Right atrium auricular region (tissue), 2 donors: ENCODE measurements around the gene CPPED1. TPM values are rescaled to one million over a fixed set of nuclear protein-coding genes. Genes with fewer than 3 reads are reported as not detected.

Experiments used
- DNase-seq: peaks from one replicate; pipeline ENCODE4 v3.0.0-alpha.2; 2019; ENCODE audit warnings: low spot score
- H3K27ac ChIP-seq, 2 donors: fragments of 200-600 bp; sonication (generic); 1 replicate in 1 of 2; 2 replicates in 1 of 2; pipeline ENCODE4 v1.5.1; 2016 to 2019
- H3K27me3 ChIP-seq, 2 donors: fragments of 200-600 bp; sonication (generic); one replicate each; pipeline versions ENCODE4 v1.5.1 to v1.6.0; 2017 to 2019
- H3K36me3 ChIP-seq: fragments of 200-600 bp; sonication (generic); one replicate; pipeline ENCODE4 v1.5.1; 2016
- H3K4me1 ChIP-seq, 2 donors: fragments of 200-600 bp; sonication (generic); one replicate each; pipeline versions ENCODE4 v1.5.1 to v1.6.0; 2017 to 2019
- H3K4me3 ChIP-seq, 2 donors: fragments of 200-600 bp; sonication (generic); 1 replicate in 1 of 2; 2 replicates in 1 of 2; pipeline ENCODE4 v1.5.1; 2017 to 2019; ENCODE audit warnings: mild to moderate bottlenecking in 1 of 2, moderate library complexity in 1 of 2
- H3K9me3 ChIP-seq, 2 donors: fragments of 200-600 bp; sonication (generic); one replicate each; pipeline ENCODE4 v1.5.1; 2019
- CTCF ChIP-seq, 2 donors: fragments of 200-600 bp; sonication (generic); IDR thresholded peaks; one replicate each; pipeline ENCODE4 v1.5.1; 2019; ENCODE audit warnings: antibody characterized with exemption in 2 of 2
- total RNA-seq, 2 donors: library from RNA; depleted of rRNA; stranded (reverse); fragments of >200 nt; gene quantifications; one replicate each; pipeline ENCODE4 v1.1.0, GENCODE V29; 2016

CPPED1 gene
- total RNA-seq, 2 donors from 2014 or later = 5.9 to 6.4 TPM

- Histone ChIP-seq H3K36me3 (no peaks in the 10 kb centered on the region), H3K4me3 (no peak overlapping the region), H3K9me3 (no peaks in the 10 kb centered on the region), H3K4me1 (peaks cover 0 to 17% of the 10 kb centered on the region in 2 donors), H3K27ac (no peak overlapping the region), H3K27me3 (no peaks in the 10 kb centered on the region)
- TF ChIP-seq CTCF (IDR thresholded peaks at IDR 0.05) = no peak
- no peak for DNase-seq
These were observed 42.7 kb downstream of the CPPED1 start for GRCh38 chr16:12760819-12761611.

GRCh38 chr16:12758670-12759558 is 44.8 kb downstream of the CPPED1 start:
- no peaks in the 10 kb centered on the region for H3K36me3 ChIP-seq
- no peaks in the 10 kb centered on the region for H3K27me3 ChIP-seq
- H3K4me1 ChIP-seq = peaks cover 0 to 17% of the 10 kb centered on the region in 2 donors
- no peaks in the 10 kb centered on the region for H3K9me3 ChIP-seq
- no peak for DNase-seq
- no peak for TF ChIP-seq CTCF (IDR thresholded peaks at IDR 0.05)
- no peak overlapping the region for H3K27ac ChIP-seq
- H3K4me3 ChIP-seq = no peak overlapping the region

GRCh38 chr16:12758031-12758669 is 45.5 kb downstream of the CPPED1 start:
- peaks cover 0 to 12% of the 10 kb centered on the region in 2 donors for H3K4me1 ChIP-seq
- DNase-seq = no peak
- H3K27me3 ChIP-seq = no peaks in the 10 kb centered on the region
- no peak for TF ChIP-seq CTCF (IDR thresholded peaks at IDR 0.05)
- no peak overlapping the region for H3K4me3 ChIP-seq
- no peaks in the 10 kb centered on the region for H3K9me3 ChIP-seq
- H3K27ac ChIP-seq = no peak overlapping the region
- H3K36me3 ChIP-seq = no peaks in the 10 kb centered on the region

GRCh38 chr16:12757546-12757945 is 46.1 kb downstream of the CPPED1 start:
- no peak for DNase-seq
- no peak overlapping the region for H3K4me3 ChIP-seq
- no peaks in the 10 kb centered on the region for H3K27me3 ChIP-seq
- peaks cover 0 to 12% of the 10 kb centered on the region in 2 donors for H3K4me1 ChIP-seq
- H3K36me3 ChIP-seq = no peaks in the 10 kb centered on the region
- H3K27ac ChIP-seq = no peak overlapping the region
- TF ChIP-seq CTCF (IDR thresholded peaks at IDR 0.05) = no peak
- no peaks in the 10 kb centered on the region for H3K9me3 ChIP-seq

- H3K27me3 ChIP-seq = no peaks in the 10 kb centered on the region
- no peak overlapping the region for H3K27ac ChIP-seq
- DNase-seq = no peak
- H3K36me3 ChIP-seq = no peaks in the 10 kb centered on the region
- no peaks in the 10 kb centered on the region for H3K9me3 ChIP-seq
- TF ChIP-seq CTCF (IDR thresholded peaks at IDR 0.05) = no peak
- no peak overlapping the region for H3K4me3 ChIP-seq
- H3K4me1 ChIP-seq = peaks cover 0 to 12% of the 10 kb centered on the region in 2 donors
These were observed 48.7 kb downstream of the CPPED1 start for GRCh38 chr16:12754824-12755543.
